ENCODE results near the gene LRRC53.
A peak's percentile ranks its signal among the peaks of the same experiment; 100 is the strongest.

The LRRC53 gene

GRCh38 chr1:74512170-74512915, at the start of gene LRRC53:
LRRC53 (minus strand) TSS chr1:74512611; CDS start chr1:74483349, 29,262 bp downstream.
- DNase-seq (ENCODE audit: low read depth) = no peak

GRCh38 chr1:74549932-74550331, 37.5 kb upstream of the LRRC53 start:
- DNase-seq (ENCODE audit: low read depth) = no peak

DNA sequence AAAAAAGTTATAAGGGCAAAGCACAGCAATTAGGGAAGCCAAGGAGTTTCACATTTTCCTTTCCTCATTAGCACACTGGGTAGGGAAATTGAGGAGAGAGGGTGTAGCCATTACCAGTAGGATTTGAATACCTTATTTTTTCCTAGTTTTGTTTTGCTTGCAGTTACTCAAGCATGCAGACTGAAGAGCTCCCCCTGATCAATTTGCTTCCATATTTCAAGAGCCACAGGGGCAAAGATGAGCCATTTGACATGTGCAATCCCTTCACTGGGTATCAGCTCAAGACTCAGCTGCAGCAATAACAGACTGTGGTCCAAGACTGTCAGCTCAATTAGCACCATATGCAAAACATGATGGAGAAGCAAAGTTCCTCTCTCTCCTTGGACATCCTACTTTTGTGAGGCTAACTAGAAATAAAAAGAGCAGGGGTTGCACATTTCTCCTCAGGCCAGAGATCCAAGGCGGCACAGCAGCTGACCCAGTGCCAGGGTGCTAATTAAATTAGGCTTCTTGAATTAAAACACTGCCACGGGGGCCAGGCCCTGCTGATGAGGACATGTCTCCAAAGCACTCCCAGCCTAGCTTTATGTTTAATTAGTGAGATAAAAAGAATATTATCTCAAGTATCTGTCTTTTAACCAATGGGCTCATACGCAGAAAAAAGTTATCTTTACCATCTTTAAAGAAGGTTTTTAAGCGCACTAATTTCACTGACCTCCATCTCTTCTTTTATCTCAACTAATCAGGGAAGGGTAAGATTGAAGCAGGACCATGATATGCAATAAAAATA, 36.7 kb upstream of the LRRC53 start:
- no peak for DNase-seq (ENCODE audit: low read depth)

GRCh38 chr1:74545821-74546220, 33.4 kb upstream of the LRRC53 start:
- no peak for DNase-seq (ENCODE audit: low read depth)

- DNase-seq (ENCODE audit: low read depth) = peak; percentile 35
Measured at GRCh38 chr1:74534241-74534640, 21.8 kb upstream of the LRRC53 start.

DNA sequence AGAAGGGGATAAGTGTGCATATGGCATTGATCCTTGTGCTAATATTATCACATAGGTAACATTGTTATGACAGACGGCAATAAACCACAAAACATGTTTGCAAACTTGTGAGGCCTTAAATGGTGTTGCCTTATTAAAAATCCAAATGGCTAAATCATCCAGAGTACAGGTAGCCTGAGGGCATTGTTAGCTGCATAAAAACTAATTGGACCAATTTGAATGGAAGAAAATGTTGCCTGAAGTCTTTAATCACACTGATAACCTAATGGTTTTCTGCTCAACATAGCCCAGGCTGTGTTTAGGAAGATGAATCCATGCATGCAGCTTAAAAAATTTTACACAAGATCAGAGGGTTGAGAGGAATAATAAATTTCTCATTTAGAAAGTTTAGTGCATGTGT, 19.4 kb upstream of the LRRC53 start:
- no peak for DNase-seq (ENCODE audit: low read depth)

DNA sequence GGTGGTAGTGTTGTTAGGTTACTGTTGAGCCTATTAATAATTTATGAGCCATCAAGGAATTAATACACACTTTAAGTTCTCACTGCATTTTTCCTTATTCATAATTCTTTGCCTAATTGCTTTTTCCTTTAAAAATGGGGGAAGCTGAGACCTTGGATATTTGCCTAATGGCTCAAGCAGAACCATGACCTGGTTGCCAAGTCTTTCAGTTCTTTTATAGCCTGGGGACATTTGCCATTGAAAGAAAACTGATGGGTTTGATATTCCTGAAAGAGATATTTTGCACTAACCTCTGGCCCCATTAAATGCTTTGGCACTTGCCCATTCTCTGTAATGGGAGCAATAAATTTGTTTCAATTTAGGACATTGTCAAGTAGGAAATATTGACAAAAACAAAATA, 18.5 kb upstream of the LRRC53 start:
- DNase-seq (ENCODE audit: low read depth) = no peak

DNA sequence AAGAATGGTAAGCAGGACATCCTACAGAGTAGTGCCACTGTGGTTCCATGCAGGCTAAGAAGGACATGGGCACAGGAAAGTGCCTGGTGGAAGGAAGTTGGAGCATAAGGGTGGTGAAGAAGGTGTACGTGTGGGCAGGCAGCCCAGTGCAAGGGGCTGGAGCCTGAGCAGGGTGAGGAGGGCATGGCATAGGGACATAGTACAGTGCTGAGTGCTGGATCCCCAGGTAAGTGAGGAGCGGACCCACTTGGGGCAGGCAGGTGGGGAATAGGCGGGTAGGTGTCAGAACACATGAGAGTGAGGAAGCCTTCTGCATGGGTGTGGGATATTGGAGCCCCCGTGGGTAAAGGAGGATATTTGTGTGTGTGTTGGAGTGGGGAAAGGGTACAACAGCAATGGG, 15.7 kb upstream of the LRRC53 start:
- no peak for DNase-seq (ENCODE audit: low read depth)

GRCh38 chr1:74526708-74527107, 14.3 kb upstream of the LRRC53 start:
- no peak for DNase-seq (ENCODE audit: low read depth)

- no peak for DNase-seq (ENCODE audit: low read depth)
Measured at GRCh38 chr1:74523873-74524480, 11.6 kb upstream of the LRRC53 start.

GRCh38 chr1:74522148-74522547, 9.7 kb upstream of the LRRC53 start:
- no peak for DNase-seq (ENCODE audit: low read depth)

GRCh38 chr1:74517599-74518051, 5.2 kb upstream of the LRRC53 start:
- DNase-seq (ENCODE audit: low read depth) = no peak

- DNase-seq (ENCODE audit: low read depth) = no peak
Measured at GRCh38 chr1:74513411-74514300, 1.2 kb upstream of the LRRC53 start.

DNA sequence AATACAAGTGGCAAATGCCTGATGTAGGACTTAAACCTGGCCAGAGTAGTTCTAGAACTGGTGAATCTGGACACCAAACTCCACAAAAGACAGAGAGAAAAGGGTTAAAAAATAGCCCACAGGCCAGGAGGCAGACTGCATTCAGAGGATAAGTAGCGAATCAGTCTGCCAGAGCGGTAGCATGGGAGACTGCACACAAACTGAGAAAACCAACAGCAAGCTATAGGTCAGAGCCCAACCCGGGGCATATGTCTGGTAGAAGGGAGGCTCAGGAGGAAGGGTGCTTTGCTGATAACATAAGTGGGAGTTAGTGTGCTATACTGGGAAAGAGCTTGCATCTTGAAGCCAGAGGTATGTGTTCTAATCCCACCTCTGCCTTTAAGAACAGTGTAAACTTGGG, 4.0 kb downstream of the LRRC53 start:
- DNase-seq (ENCODE audit: low read depth) = no peak

GRCh38 chr1:74505928-74506710, 6.3 kb downstream of the LRRC53 start:
- DNase-seq (ENCODE audit: low read depth) = no peak

- DNase-seq (ENCODE audit: low read depth) = no peak
Measured at GRCh38 chr1:74504933-74505512, 7.4 kb downstream of the LRRC53 start.

DNA sequence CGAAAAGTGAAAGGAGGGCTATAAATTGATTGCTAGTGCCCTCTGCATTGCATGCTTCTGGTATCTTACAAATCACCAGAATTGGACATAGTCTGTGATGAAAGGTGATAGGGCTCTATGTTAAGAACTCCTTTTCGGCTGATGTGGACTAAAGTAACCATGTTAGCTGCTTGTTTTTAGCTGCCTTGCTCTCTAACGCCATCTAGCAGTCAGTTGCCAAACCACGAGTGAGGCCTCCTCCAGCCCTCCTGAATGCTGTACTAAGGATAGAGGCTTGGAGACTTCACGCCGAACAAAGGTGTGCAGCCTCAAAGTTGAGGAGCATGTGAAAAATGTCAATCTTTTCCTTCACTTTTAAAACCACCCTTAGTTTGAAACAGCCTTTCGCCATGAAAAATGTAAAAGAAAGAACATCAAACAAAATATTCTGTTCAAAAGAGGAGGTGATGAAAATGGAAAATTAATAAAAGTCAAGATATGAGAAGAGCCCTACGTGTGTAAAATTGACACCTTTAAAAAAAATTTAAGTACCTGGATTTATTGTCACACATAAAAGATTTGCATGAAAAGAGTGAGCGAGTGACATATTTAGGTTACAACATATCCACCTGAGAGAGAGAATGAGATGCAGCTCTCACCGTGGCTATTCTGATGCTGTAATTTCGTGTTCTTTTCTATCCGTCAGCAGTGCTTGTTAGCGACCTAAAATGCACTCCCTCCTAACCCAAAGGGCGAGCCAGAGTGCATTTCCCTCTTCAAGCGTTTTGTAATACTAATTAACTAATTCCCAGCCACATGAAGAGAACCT, 8.1 kb downstream of the LRRC53 start:
- peak; percentile 20 for DNase-seq (ENCODE audit: low read depth)

GRCh38 chr1:74502858-74503257, 9.6 kb downstream of the LRRC53 start:
- no peak for DNase-seq (ENCODE audit: low read depth)

- DNase-seq (ENCODE audit: low read depth) = peak; percentile 26
Measured at GRCh38 chr1:74502432-74502831, 10.0 kb downstream of the LRRC53 start.

DNA sequence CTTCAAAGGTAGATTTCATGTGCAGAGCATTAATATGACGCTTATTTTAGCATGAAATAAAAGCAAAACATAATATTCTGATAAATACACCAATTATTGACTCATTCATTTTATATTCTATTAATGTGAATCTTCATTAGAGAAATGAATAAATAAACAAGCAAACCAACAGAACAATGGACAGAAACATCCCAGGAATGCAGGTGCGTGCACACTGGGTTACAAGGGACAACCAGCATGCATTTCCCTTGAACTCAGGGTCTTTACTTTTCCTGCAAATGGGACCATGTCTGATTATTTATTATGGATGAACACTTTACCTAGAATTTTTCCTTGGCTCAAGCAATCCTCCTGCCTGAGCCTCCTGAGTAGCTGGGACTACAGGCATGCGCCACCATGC, 13.5 kb downstream of the LRRC53 start:
- no peak for DNase-seq (ENCODE audit: low read depth)
